Measurements from ENCODE around the gene MAPK14. TPM values are rescaled to one million over a fixed set of nuclear protein-coding genes. Genes with fewer than 3 reads are reported as not detected.

The MAPK14 gene
- total RNA-seq, 1 experiment from 2014 or later, result 56.8 TPM

DNA sequence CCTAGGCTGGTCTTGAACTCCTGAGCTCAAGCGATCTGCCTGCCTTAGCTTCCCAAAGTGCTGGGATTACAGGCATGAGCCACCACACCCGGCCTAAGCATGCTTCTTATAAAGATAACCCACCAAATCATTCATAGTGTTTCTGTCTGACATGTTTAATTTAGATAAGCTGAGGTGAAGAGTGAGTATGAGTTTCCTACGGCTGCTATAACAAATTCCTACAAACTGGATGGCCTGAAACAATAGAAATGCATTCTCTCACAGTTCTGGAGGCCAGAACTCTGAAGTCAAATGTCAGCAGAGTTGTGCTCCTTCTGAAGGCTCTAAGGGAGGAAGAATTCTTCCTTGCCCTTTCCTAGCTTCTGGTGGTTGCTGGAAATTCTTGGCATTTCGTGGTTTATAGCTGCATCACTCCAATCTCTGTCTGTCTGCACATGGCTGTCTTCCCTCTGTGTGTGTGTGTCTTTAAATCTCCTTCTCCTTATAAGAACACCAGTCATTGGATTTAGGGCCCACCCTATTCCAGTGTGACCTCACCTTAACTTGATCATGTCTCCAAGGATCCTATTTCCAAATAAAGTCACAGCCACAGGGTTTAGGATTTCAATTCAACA is 132.6 kb downstream of the MAPK14 start:
- CTCF ChIA-PET, result no interaction called here
- no peak for TF ChIP-seq EZH2 (IDR thresholded peaks at IDR 0.05; ENCODE audit: low read length, unreplicated experiment)
- TF ChIP-seq, protein P1, sequence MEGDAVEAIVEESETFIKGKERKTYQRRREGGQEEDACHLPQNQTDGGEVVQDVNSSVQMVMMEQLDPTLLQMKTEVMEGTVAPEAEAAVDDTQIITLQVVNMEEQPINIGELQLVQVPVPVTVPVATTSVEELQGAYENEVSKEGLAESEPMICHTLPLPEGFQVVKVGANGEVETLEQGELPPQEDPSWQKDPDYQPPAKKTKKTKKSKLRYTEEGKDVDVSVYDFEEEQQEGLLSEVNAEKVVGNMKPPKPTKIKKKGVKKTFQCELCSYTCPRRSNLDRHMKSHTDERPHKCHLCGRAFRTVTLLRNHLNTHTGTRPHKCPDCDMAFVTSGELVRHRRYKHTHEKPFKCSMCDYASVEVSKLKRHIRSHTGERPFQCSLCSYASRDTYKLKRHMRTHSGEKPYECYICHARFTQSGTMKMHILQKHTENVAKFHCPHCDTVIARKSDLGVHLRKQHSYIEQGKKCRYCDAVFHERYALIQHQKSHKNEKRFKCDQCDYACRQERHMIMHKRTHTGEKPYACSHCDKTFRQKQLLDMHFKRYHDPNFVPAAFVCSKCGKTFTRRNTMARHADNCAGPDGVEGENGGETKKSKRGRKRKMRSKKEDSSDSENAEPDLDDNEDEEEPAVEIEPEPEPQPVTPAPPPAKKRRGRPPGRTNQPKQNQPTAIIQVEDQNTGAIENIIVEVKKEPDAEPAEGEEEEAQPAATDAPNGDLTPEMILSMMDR (conservative IDR thresholded peaks at IDR 0.05; ENCODE audit: low read depth, low read length), result no peak
- TF ChIP-seq EZH2phosphoT487 (IDR thresholded peaks at IDR 0.05; ENCODE audit: borderline replicate concordance, low read length), result no peak
- H3K79me2 ChIP-seq (ENCODE audit: low read length), result no peaks in the 10 kb centered on the region

More for the DNA sequence above, 132.6 kb downstream of the MAPK14 start:
- no peak overlapping the region for H3K9ac ChIP-seq (ENCODE audit: low read length)
- 0 out of 2 replicates have a peak, but pooled peaks cover 4% of the 10 kb centered on the region for H3K9me3 ChIP-seq (ENCODE audit: low read length)
- H3K27ac ChIP-seq (ENCODE audit: low read length), result no peak overlapping the region
- H3K4me1 ChIP-seq (ENCODE audit: insufficient read depth, low read length), result no peaks in the 10 kb centered on the region
- no peak overlapping the region for H3K4me2 ChIP-seq (ENCODE audit: low read length)
- no peaks in the 10 kb centered on the region for H3K27me3 ChIP-seq (ENCODE audit: low read length)
- DNase-seq, result no peak
- H3F3A ChIP-seq (ENCODE audit: low read length, unreplicated experiment), result no peaks in the 10 kb centered on the region
- BruUV-seq (replicated peaks), result no TSS peak
- intact Hi-C loops (cut with micrococcal nuclease), result no loop called here
- no peaks in the 10 kb centered on the region for H4K20me1 ChIP-seq (ENCODE audit: low read length)
- H3K9me2 ChIP-seq (replicated peaks; ENCODE audit: low read length), result no peaks in the 10 kb centered on the region
- H3K36me3 ChIP-seq (ENCODE audit: low read depth, low read length), result no peaks in the 10 kb centered on the region
- H3K4me3 ChIP-seq (ENCODE audit: low read length), result no peak overlapping the region
- POLR2A ChIA-PET (ENCODE audit: unreplicated experiment), result no interaction called here
- ATAC-seq, result no peak
- H2AFZ ChIP-seq (ENCODE audit: low read length), result no peak overlapping the region

Other genes with a start within 250 kb of the MAPK14 start
- not detected in 2 replicates for gene CLPSL1, start 246.8 kb upstream of the MAPK14 start, total RNA-seq (2014; rRNA removed)
- not detected in 2 replicates for gene CLPS, start 230.5 kb upstream of the MAPK14 start, total RNA-seq (2014; rRNA removed)
- gene LHFPL5, start 222.5 kb upstream of the MAPK14 start, total RNA-seq (2014; rRNA removed), result not detected in 2 replicates
- gene SRPK1, start 106.7 kb upstream of the MAPK14 start, total RNA-seq (2014; rRNA removed), result 95.2 and 100 TPM in 2 replicates
- gene SLC26A8, start 3.2 kb upstream of the MAPK14 start, total RNA-seq (2014; rRNA removed), result not detected in 2 replicates
- 36.9 and 41.4 TPM in 2 replicates for gene MAPK13, start 102.7 kb downstream of the MAPK14 start, total RNA-seq (2014; rRNA removed)
- gene BRPF3, start 168.9 kb downstream of the MAPK14 start, total RNA-seq (2014; rRNA removed), result 14.3 and 21.4 TPM in 2 replicates
- 0.29 TPM in 1 of 2 replicates, not detected in the other for gene PNPLA1, start 242.3 kb downstream of the MAPK14 start, total RNA-seq (2014; rRNA removed)

Measured in PC-3 (cell line).